Lung (tissue), 12 donors: ENCODE results near the gene TMEM72. TPM values are rescaled to one million over a fixed set of nuclear protein-coding genes. Genes with fewer than 3 reads are reported as not detected.

Experiments used
- ATAC-seq: fragments of 200-7000 bp; cut with Tn5 transposase; one replicate; pipeline ENCODE4 v1.9.1; 2020; ENCODE audit warnings: moderate number of reproducible peaks; ENCODE audit not compliant: insufficient read depth, low FRiP score
- DNase-seq, 3 donors: peaks; one replicate each; pipeline ENCODE4 v3.0.0-alpha.2; 2013 to 2017
- H3K27ac ChIP-seq, 2 donors: one replicate each; pipeline ENCODE4 v1.5.1; 2013; ENCODE audit warnings: mild to moderate bottlenecking in 2 of 2, moderate library complexity in 2 of 2, control low read depth in 1 of 2, inconsistent platforms in 1 of 2, low read depth in 1 of 2, low read length in 1 of 2
- H3K27me3 ChIP-seq, 3 donors: one replicate each; pipeline ENCODE4 v1.5.1; 2013; ENCODE audit warnings: low read length in 2 of 3; ENCODE audit not compliant: control insufficient read depth in 3 of 3, insufficient read depth in 3 of 3
- H3K36me3 ChIP-seq, 4 donors: one replicate each; pipeline ENCODE4 v1.5.1; 2013; ENCODE audit warnings: low read length in 4 of 4, mild to moderate bottlenecking in 1 of 4, moderate library complexity in 1 of 4; ENCODE audit not compliant: control insufficient read depth in 4 of 4, insufficient read depth in 4 of 4
- H3K4me1 ChIP-seq, 5 donors: one replicate each; pipeline ENCODE4 v1.5.1; 2013; ENCODE audit warnings: low read length in 5 of 5, mild to moderate bottlenecking in 2 of 5, moderate library complexity in 1 of 5; ENCODE audit not compliant: control insufficient read depth in 5 of 5, insufficient read depth in 5 of 5
- H3K4me3 ChIP-seq: one replicate; pipeline ENCODE4 v1.5.1; 2013; ENCODE audit warnings: mild to moderate bottlenecking, control low read depth, moderate library complexity
- H3K9ac ChIP-seq, 2 donors: one replicate each; pipeline ENCODE4 v1.5.1; 2013; ENCODE audit warnings: low read length in 2 of 2, control low read depth in 1 of 2; ENCODE audit not compliant: insufficient read depth in 1 of 2
- H3K9me3 ChIP-seq, 4 donors: one replicate each; pipeline ENCODE4 v1.5.1; 2013; ENCODE audit warnings: low read length in 3 of 4, mild to moderate bottlenecking in 1 of 4, moderate library complexity in 1 of 4; ENCODE audit not compliant: control insufficient read depth in 4 of 4, insufficient read depth in 3 of 4
- WGBS, 2 donors: extraction: QIAGEN DNeasy Blood & Tissue Kit; methylation state at CpG; one replicate each; pipeline ENCODE4 v1.1.7; 2013; 5-methylcytosine and 5-hydroxymethylcytosine counted together
- polyA plus RNA-seq, 2 donors: library from polyadenylated mRNA; stranded (reverse); fragments of 200-250 nt; gene quantifications; one replicate each; pipeline ENCODE4 v1.2.1, GENCODE V29; 2013
- total RNA-seq, 2 donors: library from RNA; depleted of rRNA in 1 of 2; stranded (reverse); fragments of >200 nt in 1 of 2; gene quantifications; one replicate each; pipeline ENCODE4 v1.2.1, GENCODE V29; 2014 to 2021
- TF ChIP-seq, protein P1 (sequence below): IDR thresholded peaks from 2 replicates; pipeline ENCODE4 v1.5.1; 2012; ENCODE audit warnings: mild to moderate bottlenecking; ENCODE audit errors: control extremely low read depth, extremely low read depth
- donor health status: control.
- donor health status: control.
- donor health status: Bipolar disorder and iron deficiency.
- donor health status: healthy.
- donor health status: DM: yes; HTN: yes; CAD: no.

Gene TMEM72
- total and polyA plus RNA-seq, 4 donors = 0.02 to 0.11 (median 0.04) TPM; not detected in 1

GRCh38 chr10:44951576-44952226 is 40.6 kb downstream of the TMEM72 start:
- ATAC-seq = no peak
- Histone ChIP-seq H3K4me1 (peaks cover 0 to 28% (median 12%) of the 10 kb centered on the region in 5 donors), H3K9me3 (no peaks in the 10 kb centered on the region), H3K9ac (no peak overlapping the region), H3K27ac (no peak overlapping the region), H3K4me3 (no peak overlapping the region), H3K27me3 (no peaks in the 10 kb centered on the region), H3K36me3 (peaks cover 0 to 2% (median under 1%) of the 10 kb centered on the region in 4 donors)
- TF ChIP-seq, protein P1, sequence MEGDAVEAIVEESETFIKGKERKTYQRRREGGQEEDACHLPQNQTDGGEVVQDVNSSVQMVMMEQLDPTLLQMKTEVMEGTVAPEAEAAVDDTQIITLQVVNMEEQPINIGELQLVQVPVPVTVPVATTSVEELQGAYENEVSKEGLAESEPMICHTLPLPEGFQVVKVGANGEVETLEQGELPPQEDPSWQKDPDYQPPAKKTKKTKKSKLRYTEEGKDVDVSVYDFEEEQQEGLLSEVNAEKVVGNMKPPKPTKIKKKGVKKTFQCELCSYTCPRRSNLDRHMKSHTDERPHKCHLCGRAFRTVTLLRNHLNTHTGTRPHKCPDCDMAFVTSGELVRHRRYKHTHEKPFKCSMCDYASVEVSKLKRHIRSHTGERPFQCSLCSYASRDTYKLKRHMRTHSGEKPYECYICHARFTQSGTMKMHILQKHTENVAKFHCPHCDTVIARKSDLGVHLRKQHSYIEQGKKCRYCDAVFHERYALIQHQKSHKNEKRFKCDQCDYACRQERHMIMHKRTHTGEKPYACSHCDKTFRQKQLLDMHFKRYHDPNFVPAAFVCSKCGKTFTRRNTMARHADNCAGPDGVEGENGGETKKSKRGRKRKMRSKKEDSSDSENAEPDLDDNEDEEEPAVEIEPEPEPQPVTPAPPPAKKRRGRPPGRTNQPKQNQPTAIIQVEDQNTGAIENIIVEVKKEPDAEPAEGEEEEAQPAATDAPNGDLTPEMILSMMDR = no peak
- peak in 2 of 3 donors; percentile 68 to 77 for DNase-seq
- 86 to 88% methylated on average over 7 of the region's 7 CpGs for WGBS, 2 donors

GRCh38 chr10:44952779-44953231 is 41.7 kb downstream of the TMEM72 start:
- H3K9ac ChIP-seq = no peak overlapping the region
- H3K27me3 ChIP-seq = no peaks in the 10 kb centered on the region
- H3K36me3 ChIP-seq = peaks cover 0 to 3% (median under 1%) of the 10 kb centered on the region in 4 donors
- TF ChIP-seq, protein P1 = no peak
- H3K4me3 ChIP-seq = no peak overlapping the region
- no peaks in the 10 kb centered on the region for H3K9me3 ChIP-seq
- H3K4me1 ChIP-seq = peaks cover 2 to 28% (median 16%) of the 10 kb centered on the region in 5 donors
- DNase-seq (no peak), ATAC-seq (no peak)
- 57 to 80% methylated on average over 2 of the region's 2 CpGs for WGBS, 2 donors
- H3K27ac ChIP-seq = no peak overlapping the region

DNA sequence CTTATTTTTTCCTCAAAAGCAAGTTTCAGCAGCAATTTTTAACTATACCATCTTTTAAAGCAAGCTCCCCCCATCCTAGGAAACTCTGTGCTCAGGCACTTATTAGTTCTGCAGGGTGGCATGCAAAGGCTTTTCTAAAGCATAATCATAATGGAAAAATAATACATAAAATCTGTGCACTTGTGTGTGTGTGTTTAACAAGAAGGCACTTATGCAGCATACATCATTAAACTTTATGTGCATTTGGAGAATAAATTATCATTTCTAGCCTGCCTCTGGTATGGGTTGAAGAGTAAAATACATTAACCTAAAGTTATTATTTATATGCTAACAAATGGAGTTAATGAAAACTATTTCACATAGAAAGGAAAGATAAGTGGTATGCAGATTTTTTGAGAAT is 42.9 kb downstream of the TMEM72 start:
- no peak for DNase-seq
- Histone ChIP-seq H3K4me3 (no peak overlapping the region), H3K27me3 (no peaks in the 10 kb centered on the region), H3K27ac (no peak overlapping the region), H3K9me3 (no peaks in the 10 kb centered on the region), H3K9ac (no peak overlapping the region), H3K4me1 (peaks cover 2 to 29% (median 24%) of the 10 kb centered on the region in 5 donors), H3K36me3 (peaks cover 0 to 3% (median under 1%) of the 10 kb centered on the region in 4 donors)
- TF ChIP-seq, protein P1 = no peak
- no peak for ATAC-seq
